HG03103 (cell line): Measurements from ENCODE around the gene PODXL.

ENCODE experiments used
- ATAC-seq: cut with Tn5 transposase; IDR thresholded peaks from one replicate; pipeline ENCODE4 v1.9.1; 2021; ENCODE audit warnings: low read depth; ENCODE audit not compliant: unreplicated experiment

Gene PODXL

GRCh38 chr7:131456338-131456737 lies 100.1 kb downstream of the PODXL start:
- ATAC-seq: no peak

GRCh38 chr7:131455546-131455945 lies 100.9 kb downstream of the PODXL start:
- no peak for ATAC-seq

DNA sequence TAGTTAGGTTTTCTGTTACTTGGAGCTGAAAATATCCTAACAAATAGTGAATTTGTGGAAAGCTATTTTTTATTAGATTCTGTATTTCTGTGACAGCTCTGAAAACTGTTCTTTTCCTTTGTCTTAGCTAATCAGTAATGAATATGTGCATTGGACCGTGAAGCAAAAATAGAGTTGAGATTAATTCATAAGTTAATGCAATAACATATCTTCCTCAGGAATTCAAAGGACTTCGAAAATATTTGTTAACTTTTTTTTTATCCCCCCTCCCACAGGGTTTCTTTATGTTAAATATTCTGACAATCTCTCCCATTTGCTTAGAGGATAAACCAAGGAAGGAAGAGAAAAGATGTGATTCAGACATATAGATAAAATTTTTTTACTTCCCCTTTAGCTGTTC lies 101.4 kb downstream of the PODXL start:
- no peak for ATAC-seq

GRCh38 chr7:131454498-131454897 lies 101.9 kb downstream of the PODXL start:
- ATAC-seq: no peak
